Embryonic facial prominence (tissue), 1 donor: ENCODE results near the gene KCNQ1.

Experiments used
- DNase-seq: peaks from one replicate; pipeline ENCODE4 v3.0.0-alpha.2; 2016; ENCODE audit errors: extremely low spot score

KCNQ1 gene

DNA sequence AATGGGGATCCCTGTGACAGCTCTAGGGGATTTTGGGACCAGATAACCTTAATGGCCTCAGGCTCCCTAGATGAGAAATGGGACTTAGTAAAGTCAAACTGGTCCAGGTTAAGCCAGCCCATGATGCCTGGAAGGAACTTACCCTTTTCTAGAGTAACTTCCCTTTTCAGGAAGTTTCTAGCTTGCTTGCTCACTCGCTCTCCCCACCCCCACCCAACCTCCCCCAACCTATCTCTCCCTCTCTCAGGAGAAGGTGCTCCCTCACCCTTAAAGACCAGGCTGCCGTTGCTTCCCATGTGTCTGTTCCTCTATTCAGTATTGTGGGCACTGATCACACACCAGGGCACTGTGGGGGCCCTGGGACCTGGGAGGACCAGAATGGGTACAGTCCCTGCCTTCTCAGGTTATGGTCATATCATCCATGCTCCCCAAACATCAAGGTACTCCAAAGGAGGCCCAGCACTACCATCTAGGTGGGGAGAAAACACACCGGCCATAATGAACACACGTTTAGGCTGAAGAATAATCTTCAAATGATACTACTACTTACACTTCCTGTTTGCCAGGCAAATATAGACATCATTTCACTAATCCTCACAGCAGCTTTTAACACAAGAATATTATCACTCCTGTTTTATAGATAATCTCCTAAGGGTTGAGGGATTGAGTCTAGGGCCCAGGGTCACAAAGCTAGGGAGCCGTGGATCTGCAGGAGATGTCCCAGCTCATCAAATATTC is 236.8 kb downstream of the KCNQ1 start:
- DNase-seq, result no peak

DNA sequence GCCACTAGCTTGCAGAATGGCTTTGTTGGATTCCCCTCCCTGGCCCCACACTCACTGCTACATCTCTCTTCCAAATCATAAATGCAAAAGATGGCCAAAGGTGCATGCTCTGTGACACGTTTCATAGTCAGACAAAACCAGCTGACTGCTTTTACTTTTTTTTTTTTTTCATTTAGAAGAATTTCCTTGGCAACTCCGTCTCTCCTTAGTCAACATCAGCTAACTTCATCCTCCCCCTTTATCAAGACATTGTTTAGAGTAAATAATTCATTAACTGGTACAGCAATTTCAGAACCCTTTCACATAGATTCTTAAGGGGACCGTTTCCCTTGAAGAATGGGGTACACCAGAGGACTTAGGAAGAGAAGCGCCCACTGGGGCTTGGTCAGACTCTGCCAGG is 239.0 kb downstream of the KCNQ1 start:
- DNase-seq, result no peak

- no peak for DNase-seq
These were observed 239.8 kb downstream of the KCNQ1 start for GRCh38 chr11:2684581-2684980.

DNA sequence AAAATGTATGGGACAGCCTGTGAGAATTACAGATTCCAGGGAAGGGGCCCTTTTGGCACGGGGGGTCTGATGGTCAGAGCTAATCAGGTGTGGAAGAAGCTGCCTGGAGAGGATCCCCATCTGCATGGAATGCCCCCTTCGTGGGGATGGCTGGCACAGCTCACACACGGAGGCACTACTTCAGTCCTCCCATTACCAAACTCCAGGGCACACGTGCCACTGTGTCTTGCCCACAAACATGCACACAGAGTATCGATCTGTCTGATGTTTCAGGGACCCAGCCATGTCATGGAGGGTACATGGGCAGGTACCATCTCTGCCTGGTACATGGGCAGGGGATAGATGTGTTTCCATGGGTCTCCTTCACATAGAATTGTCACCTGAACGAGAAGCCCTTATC is 240.2 kb downstream of the KCNQ1 start:
- DNase-seq, result no peak

GRCh38 chr11:2685566-2686359 is 241.0 kb downstream of the KCNQ1 start:
- no peak for DNase-seq

DNA sequence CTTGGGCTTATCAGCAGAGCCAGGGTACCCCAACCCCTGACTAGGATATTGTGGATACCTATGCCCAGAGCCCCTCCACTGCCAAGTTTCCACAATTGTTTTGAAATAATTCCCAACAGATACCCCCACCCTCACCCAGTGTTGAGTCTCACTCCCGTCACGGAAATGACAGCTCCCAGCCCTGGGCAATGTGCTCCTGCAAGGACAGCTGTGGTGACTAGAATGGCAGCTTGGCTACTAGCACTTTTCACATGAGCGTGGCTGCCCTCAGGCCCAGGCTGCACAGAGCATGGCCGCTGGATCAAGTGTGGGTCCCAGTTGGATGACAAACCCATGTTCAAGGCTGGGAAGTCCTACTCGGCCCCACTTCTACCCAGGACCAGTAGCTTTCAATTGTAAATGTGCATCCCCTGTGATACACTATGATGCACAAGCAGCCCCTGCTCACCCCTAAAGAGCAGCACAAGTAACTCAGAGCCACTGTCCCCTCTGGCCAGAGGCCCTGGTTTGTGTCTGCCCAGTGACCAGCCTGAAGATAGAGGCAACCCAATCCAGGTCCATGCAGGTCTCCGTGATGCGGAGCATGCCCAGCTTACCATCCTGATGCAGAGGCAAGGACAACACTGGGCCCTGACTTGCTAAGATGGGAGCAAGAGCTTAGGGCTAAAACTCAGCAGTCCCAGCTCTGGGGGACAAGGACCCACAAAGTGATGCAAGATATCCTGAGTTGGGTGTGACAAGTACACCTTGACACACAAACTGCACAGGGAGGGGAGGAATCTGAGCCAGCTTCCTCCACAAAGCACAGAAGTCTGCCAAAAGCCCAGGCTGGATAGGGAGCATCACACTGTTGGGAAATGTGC is 241.8 kb downstream of the KCNQ1 start:
- no peak for DNase-seq

DNA sequence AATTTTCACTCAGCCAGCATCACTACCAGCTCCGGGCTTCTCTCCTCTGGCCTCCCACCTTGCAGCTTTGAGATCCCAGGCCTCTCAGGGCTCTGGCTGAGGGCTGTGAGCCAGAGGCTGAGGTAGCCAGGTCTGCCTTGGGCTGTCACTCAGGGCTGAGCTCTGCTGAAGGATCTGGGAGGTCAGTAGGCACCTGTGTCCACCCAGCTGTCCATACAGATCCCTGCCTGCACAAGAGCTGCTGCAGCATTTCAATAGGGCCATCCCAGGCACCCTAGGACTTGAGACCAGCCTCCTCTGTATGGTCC is 242.4 kb downstream of the KCNQ1 start:
- DNase-seq, result no peak

DNA sequence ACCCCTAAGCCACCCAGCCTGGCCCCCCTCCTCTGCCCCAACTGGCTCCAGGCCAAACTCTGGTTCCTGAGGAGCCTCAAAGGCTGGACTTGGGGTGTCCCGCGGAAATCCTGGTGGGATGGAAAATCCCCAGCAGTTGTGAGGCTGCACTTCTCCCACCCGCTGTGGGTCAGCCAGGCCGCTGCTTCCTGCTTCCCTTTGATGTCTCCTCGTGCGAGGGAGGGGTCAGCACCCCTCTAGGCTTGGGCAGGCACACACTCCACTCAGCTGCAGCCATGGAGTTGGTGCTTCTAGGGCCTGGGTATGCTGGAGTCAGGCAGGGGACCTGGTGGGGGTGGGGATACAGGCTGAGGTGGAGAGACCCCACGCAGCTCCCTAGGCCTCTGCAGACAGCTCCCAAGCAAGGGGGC is 243.0 kb downstream of the KCNQ1 start:
- DNase-seq, result no peak

DNA sequence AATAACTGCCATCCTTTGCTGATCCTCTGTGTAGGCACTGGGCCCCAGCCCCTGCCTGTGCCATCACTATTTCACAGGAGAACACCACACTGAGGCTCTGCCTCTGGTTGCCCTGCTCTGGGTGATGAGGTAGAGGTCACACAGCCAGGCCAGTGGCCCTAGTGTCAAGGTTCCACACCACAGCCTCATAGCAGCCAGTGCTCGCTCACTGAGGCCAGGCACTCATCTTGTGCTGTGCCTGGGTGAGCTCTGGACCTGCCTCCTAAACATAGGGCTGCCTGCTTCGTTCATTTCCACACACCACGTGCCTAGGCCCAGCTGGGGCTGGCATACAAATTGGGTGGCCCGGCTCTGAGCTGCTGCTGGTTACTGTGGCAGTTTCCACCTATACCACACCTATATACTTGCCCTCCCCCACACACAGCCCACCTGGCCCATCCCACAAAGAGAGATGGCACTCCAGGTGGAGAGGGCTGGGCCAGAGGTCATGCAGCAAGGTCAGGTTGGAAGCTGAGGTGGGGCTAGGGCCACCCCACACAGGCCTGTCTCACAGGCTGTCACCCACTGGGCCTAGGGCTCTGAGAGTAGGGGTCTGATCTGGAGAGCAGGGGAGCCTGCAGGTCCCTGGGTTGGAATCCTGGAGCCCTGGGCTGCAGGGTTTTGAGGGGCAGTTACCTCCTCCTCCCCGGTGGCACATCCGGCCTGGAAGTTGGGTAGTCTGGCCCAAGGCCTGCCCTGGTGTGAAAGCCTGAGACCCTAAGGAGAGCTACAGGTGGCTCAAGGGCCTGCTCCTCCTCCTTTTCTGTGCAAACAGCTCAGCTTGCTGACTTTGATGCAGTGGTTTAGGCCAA is 243.8 kb downstream of the KCNQ1 start:
- no peak for DNase-seq

DNA sequence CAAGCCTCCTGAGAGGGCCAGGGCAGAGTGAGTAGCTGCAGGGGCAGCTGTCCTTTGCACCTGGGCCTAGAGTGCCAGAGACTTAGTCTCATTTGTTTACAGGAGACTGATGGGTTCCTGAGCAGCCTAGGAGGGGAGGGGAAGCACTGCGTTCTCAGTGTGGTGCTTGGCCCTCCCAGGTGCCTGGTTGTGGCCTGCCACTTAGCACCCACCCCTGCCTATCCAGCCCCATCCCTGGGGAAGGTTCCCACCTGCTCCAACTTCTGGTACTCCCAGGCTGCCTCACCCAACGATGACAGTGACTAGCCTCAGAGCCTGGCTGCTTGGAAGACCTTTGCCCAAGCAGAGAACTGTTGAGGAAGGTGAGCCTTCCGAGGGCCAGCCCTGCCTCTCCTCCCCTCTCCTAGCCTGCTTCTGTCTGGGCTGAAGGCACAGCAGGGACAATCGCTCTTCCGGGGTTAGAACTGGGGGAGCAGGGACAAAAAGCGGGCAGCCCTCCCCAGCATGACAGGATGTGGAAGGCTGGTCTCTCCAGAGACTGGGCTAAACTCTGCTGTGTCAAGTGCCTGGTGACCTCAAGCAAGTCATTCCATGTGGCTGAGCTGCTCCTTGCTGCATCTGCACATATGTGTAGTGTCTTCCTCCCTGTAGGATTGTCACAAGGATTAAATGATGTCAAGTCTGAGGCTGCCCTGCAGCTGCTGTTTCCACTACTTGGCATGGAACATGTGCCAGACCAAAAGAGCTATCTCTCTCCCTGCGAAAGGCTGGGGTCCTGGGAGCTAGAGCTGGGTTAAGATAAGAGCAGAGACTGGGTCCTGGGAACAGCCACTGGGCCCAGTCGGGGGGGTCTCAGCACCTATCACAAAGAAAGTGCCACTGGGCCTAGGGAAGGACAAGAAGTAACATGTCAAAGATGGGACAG is 245.1 kb downstream of the KCNQ1 start:
- DNase-seq, result no peak

DNA sequence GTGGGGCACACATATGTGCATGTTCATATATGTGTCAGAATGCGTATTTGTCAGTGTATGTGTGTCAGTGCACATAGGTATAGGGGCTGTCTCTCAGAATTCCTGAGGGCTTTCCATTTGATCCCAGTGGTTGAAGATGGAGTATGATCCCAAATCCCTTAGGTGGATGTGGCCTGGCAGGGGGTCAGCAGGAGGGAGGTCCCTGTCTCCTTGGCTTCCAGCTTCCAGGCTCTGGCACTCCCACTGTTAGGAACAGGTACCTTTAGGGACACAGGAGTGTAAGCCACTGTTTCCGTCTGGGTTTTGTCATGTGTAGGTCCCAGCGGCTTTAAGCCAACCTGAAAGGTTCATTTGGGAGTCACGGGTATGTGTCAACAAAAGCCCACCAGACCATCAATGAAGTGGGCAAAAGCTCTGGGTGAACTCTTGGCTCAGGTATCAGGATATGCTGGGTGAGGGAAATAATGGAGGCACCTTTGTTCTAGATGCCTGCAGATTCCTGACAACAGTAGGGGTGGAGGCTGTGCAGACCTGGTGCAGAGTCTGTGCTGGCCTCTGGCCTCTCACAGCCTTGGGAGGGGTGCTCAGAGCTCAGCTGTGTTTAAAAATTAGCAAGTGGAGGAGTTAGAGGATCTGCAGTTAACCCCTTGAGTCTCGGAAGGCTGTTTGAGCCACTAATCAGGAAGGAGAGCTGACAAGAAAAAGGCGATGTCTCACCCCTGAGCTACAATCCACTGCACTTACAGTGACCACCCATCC is 246.0 kb downstream of the KCNQ1 start:
- no peak for DNase-seq

DNA sequence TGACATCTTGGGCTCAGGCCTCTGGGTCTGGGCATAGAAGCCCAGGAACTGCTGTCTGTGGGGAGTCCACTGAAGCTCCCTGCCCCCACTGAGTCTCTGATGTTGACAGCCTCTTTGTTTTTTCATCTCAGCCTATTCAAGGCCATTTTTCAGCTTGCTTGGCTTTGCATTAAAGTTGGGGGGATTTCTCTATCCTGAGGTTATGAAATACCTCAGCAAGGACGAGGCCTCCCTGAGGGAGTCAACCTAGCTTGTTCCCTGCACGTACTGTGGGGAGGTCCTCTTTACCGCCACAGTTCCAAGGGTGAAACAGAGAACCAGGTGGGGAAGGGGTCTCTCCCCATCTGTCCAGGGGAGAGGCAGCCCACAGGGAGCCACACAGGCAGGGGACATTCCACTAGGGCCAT is 246.6 kb downstream of the KCNQ1 start:
- no peak for DNase-seq

DNA sequence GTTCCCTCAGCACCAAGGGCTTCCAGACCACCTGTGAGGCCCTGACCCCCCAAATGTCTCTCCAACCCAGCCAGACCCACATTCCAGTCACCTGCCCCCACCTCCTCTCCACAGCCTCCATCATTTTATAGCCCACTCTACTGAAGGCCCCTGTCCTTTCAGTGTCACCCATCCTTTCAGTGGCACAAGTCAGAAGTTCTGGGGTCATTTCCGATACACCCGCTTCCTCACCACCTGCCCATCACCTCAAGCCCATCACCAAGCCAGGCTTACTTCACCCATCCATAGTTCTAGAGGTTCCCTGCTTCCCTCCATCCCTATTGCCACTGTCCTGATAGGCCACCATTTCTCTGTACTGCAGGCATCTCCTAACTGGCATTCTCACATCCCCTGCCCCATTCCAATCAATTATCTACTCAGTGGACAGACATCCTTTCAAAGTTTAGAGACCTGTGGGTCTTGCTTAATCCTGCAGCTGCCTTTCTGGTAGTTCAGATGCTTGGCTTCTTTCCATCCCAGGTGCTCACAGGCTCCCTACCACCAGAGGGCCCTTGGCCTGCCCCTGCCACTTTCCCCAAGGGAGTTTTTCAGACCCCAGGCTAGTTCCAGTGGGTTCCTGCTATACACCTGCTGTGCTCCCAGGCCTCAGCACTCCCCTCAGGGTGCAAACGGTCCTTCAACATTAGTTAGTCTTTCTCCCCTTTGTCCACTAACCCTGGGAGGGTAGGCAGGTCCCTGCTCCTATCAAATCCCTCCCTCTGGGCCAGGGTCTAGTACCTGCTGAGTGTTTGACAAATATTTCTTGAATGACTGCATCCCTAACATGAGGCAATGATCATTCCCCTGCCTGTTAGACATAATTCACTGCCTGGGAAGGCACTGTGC is 247.4 kb downstream of the KCNQ1 start:
- no peak for DNase-seq

GRCh38 chr11:2693271-2694261 is 248.8 kb downstream of the KCNQ1 start:
- DNase-seq, result no peak

- no peak for DNase-seq
These were observed 249.7 kb downstream of the KCNQ1 start for GRCh38 chr11:2694495-2694894.

GRCh38 chr11:2694995-2695939 is 250.5 kb downstream of the KCNQ1 start:
- no peak for DNase-seq
